ENCODE measurements around the gene EARS2.
"Not testable (repeated sequence)": the region's sequence is repeated elsewhere in the genome, so short reads cannot be mapped to it uniquely, and the experiment has no call there.

Gene EARS2

GRCh38 chr16:23556881-23557778, at the start of gene EARS2, which contains the start of gene UBFD1:
Gene EARS2, minus strand, starts transcription at chr16:23557350. Its CDS starts 7 bp downstream, at chr16:23557343.
Gene UBFD1, plus strand, starts transcription at chr16:23557727. Its CDS starts 16 bp downstream, at chr16:23557743.
- DNase-seq = peak; percentile 97

- peak; percentile 3 for DNase-seq
Observed at GRCh38 chr16:23597003-23597756, 40.0 kb upstream of the EARS2 start.

GRCh38 chr16:23595951-23596720, 39.0 kb upstream of the EARS2 start, which contains the start of gene NDUFAB1:
Gene NDUFAB1, minus strand, starts transcription at chr16:23596316. Its CDS starts 26 bp downstream, at chr16:23596290.
- DNase-seq = peak; percentile 87

GRCh38 chr16:23595246-23595950, 38.2 kb upstream of the EARS2 start:
- DNase-seq = no peak

- DNase-seq = no peak
Observed at GRCh38 chr16:23594186-23594585, 37.0 kb upstream of the EARS2 start.

GRCh38 chr16:23590181-23590580, 33.0 kb upstream of the EARS2 start:
- no peak for DNase-seq

GRCh38 chr16:23587726-23588125, 30.6 kb upstream of the EARS2 start:
- DNase-seq = no peak

GRCh38 chr16:23584186-23585076, 27.3 kb upstream of the EARS2 start:
- no peak for DNase-seq

- not testable (repeated sequence) for DNase-seq
Observed at GRCh38 chr16:23583271-23583670, 26.1 kb upstream of the EARS2 start.

- no peak for DNase-seq
Observed at GRCh38 chr16:23581764-23582163, 24.6 kb upstream of the EARS2 start.

- DNase-seq = no peak
Observed at GRCh38 chr16:23580391-23580790, 23.2 kb upstream of the EARS2 start.

- no peak for DNase-seq
Observed at GRCh38 chr16:23579371-23579770, 22.2 kb upstream of the EARS2 start.

GRCh38 chr16:23578101-23578830, 21.1 kb upstream of the EARS2 start:
- DNase-seq = no peak

GRCh38 chr16:23577493-23577892, 20.3 kb upstream of the EARS2 start:
- no peak for DNase-seq

- DNase-seq = no peak
Observed at GRCh38 chr16:23575834-23576233, 18.7 kb upstream of the EARS2 start.

- DNase-seq = no peak
Observed at GRCh38 chr16:23573817-23574216, 16.7 kb upstream of the EARS2 start.

GRCh38 chr16:23572394-23572793, 15.2 kb upstream of the EARS2 start:
- no peak for DNase-seq

- DNase-seq = no peak
Observed at GRCh38 chr16:23571895-23572294, 14.7 kb upstream of the EARS2 start.

- DNase-seq = no peak
Observed at GRCh38 chr16:23570992-23571632, 14.0 kb upstream of the EARS2 start.

GRCh38 chr16:23567602-23568001, 10.5 kb upstream of the EARS2 start:
- no peak for DNase-seq
